Testis (tissue), 2 donors: ENCODE data around the gene PTCH1.

Source experiments
- CTCF ChIP-seq, 3 experiments: fragments of 450-650 bp in 2 of 3; fragments of 200-600 bp in 1 of 3; sonication (generic) in 1 of 3; IDR thresholded peaks; one replicate each; pipeline ENCODE4 v1.5.1; 2016 to 2019; ENCODE audit warnings: antibody characterized with exemption in 3 of 3, mild to moderate bottlenecking in 2 of 3, moderate library complexity in 1 of 3
- POLR2A ChIP-seq: fragments of 450-650 bp; IDR thresholded peaks from one replicate; pipeline ENCODE4 v1.6.1; 2017; ENCODE audit warnings: antibody characterized with exemption, mild to moderate bottlenecking, moderate library complexity

- TF ChIP-seq CTCF (IDR thresholded peaks at IDR 0.05) (no peak), POLR2A (no peak)
These were observed 11.6 kb downstream of the PTCH1 start for GRCh38 chr9:95505072-95505716.
